Measurements from ENCODE around the gene DLG2.

- no peak for TF ChIP-seq CTCF (IDR thresholded peaks at IDR 0.05; ENCODE audit: low read depth, low read length, missing input control)
- no peak for TF ChIP-seq SP1 (IDR thresholded peaks at IDR 0.05)
- no peak for TF ChIP-seq ZBTB33 (IDR thresholded peaks at IDR 0.05)
- TF ChIP-seq FOXA1 (IDR thresholded peaks at IDR 0.05): no peak
- no peak for TF ChIP-seq JUND (IDR thresholded peaks at IDR 0.05)
- no peak for TF ChIP-seq REST (IDR thresholded peaks at IDR 0.05)
- TF ChIP-seq RXRA (IDR thresholded peaks at IDR 0.05): no peak
- TF ChIP-seq MAX (IDR thresholded peaks at IDR 0.05): no peak
- TF ChIP-seq GABPA (IDR thresholded peaks at IDR 0.05 in 1 of 2, conservative IDR thresholded peaks at IDR 0.05 in 1 of 2): no peak
- no peak for TF ChIP-seq FOXA2 (IDR thresholded peaks at IDR 0.05)
These were observed 1385.6 kb downstream of the DLG2 start for GRCh38 chr11:84241343-84242131.
